ENCODE measurements around the gene TGFB1I1. TPM values are rescaled to one million over a fixed set of nuclear protein-coding genes. Genes with fewer than 3 reads are reported as not detected.

TGFB1I1 gene
- total RNA-seq, 1 experiment from 2014 or later, result 8.7 TPM

- no peak for TF ChIP-seq YY1 (IDR thresholded peaks at IDR 0.05; ENCODE audit: extremely low read depth, insufficient replicate concordance, low read depth, low read length)
- no peak for TF ChIP-seq MAX (IDR thresholded peaks at IDR 0.05)
Observed at GRCh38 chr16:31489616-31490584, 17.9 kb downstream of the TGFB1I1 start (continued).

- ChIA-PET RAD21 (ENCODE audit: low non-redundant PET in 1 of 2, low total read pairs in 2 of 2, uncharacterized antibody in 2 of 2, unreplicated experiment in 2 of 2) (no interaction called here), POLR2A (no interaction called here), CTCF (interaction anchor here (0.8 kb wide), 1 partner anchor 19 kb away, joined by 3 read pairs; no protein-coding TSS in a partner anchor)
- no TSS peak for BruUV-seq (replicated peaks)
- TF ChIP-seq ZNF274 (IDR thresholded peaks at IDR 0.05; ENCODE audit: low read depth, low read length), result no peak
- no peak for TF ChIP-seq CEBPB (IDR thresholded peaks at IDR 0.05; ENCODE audit: low read depth)
- TF ChIP-seq JUND (IDR thresholded peaks at IDR 0.05), result no peak
- TF ChIP-seq POLR2AphosphoS5 (IDR thresholded peaks at IDR 0.05; ENCODE audit: low read depth, low read length), result no peak
- no peak for TF ChIP-seq RAD21 (IDR thresholded peaks at IDR 0.05; ENCODE audit: low read depth)
- TF ChIP-seq EZH2phosphoT487 (IDR thresholded peaks at IDR 0.05; ENCODE audit: borderline replicate concordance), result no peak
- TF ChIP-seq, protein P1, sequence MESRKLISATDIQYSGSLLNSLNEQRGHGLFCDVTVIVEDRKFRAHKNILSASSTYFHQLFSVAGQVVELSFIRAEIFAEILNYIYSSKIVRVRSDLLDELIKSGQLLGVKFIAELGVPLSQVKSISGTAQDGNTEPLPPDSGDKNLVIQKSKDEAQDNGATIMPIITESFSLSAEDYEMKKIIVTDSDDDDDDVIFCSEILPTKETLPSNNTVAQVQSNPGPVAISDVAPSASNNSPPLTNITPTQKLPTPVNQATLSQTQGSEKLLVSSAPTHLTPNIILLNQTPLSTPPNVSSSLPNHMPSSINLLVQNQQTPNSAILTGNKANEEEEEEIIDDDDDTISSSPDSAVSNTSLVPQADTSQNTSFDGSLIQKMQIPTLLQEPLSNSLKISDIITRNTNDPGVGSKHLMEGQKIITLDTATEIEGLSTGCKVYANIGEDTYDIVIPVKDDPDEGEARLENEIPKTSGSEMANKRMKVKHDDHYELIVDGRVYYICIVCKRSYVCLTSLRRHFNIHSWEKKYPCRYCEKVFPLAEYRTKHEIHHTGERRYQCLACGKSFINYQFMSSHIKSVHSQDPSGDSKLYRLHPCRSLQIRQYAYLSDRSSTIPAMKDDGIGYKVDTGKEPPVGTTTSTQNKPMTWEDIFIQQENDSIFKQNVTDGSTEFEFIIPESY (IDR thresholded peaks at IDR 0.05; ENCODE audit: extremely low read depth, insufficient replicate concordance, low read length), result no peak
- TF ChIP-seq TCF7L2 (IDR thresholded peaks at IDR 0.05; ENCODE audit: borderline replicate concordance, extremely low read depth, insufficient read depth, insufficient read length), result no peak
- TF ChIP-seq EGR1 (IDR thresholded peaks at IDR 0.05; ENCODE audit: low read depth), result no peak
- TF ChIP-seq EZH2 (IDR thresholded peaks at IDR 0.05), result no peak
- TF ChIP-seq ELF1 (IDR thresholded peaks at IDR 0.05; ENCODE audit: borderline replicate concordance, low read depth), result no peak
- no peak for TF ChIP-seq FOSL1 (IDR thresholded peaks at IDR 0.05; ENCODE audit: low read depth)
- TF ChIP-seq ZFX (IDR thresholded peaks at IDR 0.05), result no peak
- Histone ChIP-seq H3K9me2 (ENCODE audit: insufficient read depth) (no peaks in the 10 kb centered on the region), H2AFZ (ENCODE audit: low read depth, low read length, poor library complexity, severe bottlenecking) (no peak overlapping the region), H3K4me2 (ENCODE audit: low read length) (no peak overlapping the region), H3K27ac (ENCODE audit: low read depth, low read length) (no peak overlapping the region), H3K36me3 (ENCODE audit: control insufficient read depth in 1 of 2, insufficient read depth in 2 of 2, low read length in 2 of 2) (peaks cover 2 to 4% of the 10 kb centered on the region in 2 experiments; a peak in 2 of 4 replicates), H4K20me1 (ENCODE audit: insufficient read depth) (no peaks in the 10 kb centered on the region), H3K79me2 (ENCODE audit: insufficient read depth, low read length) (no peaks in the 10 kb centered on the region), H3K27me3 (ENCODE audit: insufficient read depth, low read length) (no peaks in the 10 kb centered on the region), H3K4me1 (ENCODE audit: control insufficient read depth in 1 of 2, insufficient read depth in 2 of 2, low read length in 2 of 2) (peaks cover 2 to 13% of the 10 kb centered on the region in 2 experiments; a peak in 2 of 4 replicates), H3K9ac (ENCODE audit: low read length) (no peak overlapping the region), H3K9me3 (ENCODE audit: control insufficient read depth in 1 of 2, insufficient read depth in 1 of 2, low read depth in 1 of 2, low read length in 2 of 2) (no peaks in the 10 kb centered on the region), H3K4me3 (replicated peaks in 1 of 2; ENCODE audit: low read depth in 1 of 2, low read length in 2 of 2) (no peak overlapping the region)
- DNase-seq (ENCODE audit: low read depth, low spot score) (no peak), ATAC-seq (no peak)
- intact Hi-C loops (cut with micrococcal nuclease), result no loop called here
Observed at GRCh38 chr16:31491778-31492418, 19.9 kb downstream of the TGFB1I1 start.

Measured in HCT116 (cell line).